HG02885 (cell line): Measurements from ENCODE around the gene GAS2.

Experiments
- ATAC-seq: cut with Tn5 transposase; IDR thresholded peaks from one replicate; pipeline ENCODE4 v1.9.1; 2021; ENCODE audit warnings: mild to moderate bottlenecking; ENCODE audit not compliant: unreplicated experiment, poor library complexity

Gene GAS2

DNA sequence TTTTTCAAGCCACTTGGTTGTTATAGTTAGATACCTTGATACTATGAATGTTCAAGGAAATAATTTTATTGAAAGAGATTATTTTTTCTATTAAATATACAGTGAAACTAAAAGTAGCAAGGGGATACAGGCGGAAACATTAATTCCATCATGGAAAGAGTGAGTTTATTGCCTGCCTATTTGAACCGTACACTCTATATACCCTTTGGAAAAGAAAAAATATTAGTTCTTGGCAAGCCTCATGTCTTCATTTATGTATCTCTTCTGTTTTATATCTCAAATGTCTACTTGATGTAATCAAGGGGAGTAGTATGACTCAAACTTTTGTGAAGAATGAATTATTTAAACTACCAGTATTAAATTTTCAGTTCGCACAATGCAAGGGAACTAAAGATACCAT is 54.0 kb downstream of the GAS2 start:
- no peak for ATAC-seq

DNA sequence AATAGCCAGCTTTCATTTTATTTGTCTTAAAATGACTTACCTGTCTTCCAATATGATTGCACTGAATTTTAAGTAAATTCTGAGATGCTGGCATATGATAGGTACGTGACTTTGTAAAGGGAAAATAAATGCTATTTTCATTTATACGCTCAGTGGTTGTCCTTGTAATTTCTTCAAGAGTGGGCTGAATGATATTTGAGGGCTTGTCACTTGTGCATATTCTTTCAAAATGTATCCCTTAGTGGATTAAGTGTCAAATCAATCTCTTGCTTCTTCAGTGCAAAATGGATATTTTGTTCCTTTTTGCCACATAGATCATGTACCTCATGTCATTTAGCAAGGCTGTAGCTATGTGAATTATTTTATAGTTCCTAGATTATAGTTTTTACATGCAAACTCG is 56.9 kb downstream of the GAS2 start:
- ATAC-seq: no peak

DNA sequence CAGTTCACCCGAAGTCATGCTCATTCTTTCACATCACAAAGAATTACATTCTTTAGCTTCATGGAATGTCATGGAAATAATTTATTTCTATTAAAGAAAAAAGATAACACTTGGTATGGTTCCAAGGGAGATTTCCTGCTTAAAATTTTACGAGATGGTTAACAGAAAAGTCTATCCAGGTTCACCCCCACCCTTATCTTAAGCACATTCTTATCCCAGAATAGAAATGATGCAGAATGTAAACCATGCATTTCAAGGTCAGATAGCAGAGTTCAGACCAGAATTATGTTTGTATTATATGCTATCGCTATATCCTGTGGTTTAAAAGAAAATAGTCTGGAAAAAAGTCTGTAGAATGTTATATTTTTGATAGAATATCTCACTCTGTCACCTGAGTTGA is 58.7 kb downstream of the GAS2 start:
- ATAC-seq: no peak

DNA sequence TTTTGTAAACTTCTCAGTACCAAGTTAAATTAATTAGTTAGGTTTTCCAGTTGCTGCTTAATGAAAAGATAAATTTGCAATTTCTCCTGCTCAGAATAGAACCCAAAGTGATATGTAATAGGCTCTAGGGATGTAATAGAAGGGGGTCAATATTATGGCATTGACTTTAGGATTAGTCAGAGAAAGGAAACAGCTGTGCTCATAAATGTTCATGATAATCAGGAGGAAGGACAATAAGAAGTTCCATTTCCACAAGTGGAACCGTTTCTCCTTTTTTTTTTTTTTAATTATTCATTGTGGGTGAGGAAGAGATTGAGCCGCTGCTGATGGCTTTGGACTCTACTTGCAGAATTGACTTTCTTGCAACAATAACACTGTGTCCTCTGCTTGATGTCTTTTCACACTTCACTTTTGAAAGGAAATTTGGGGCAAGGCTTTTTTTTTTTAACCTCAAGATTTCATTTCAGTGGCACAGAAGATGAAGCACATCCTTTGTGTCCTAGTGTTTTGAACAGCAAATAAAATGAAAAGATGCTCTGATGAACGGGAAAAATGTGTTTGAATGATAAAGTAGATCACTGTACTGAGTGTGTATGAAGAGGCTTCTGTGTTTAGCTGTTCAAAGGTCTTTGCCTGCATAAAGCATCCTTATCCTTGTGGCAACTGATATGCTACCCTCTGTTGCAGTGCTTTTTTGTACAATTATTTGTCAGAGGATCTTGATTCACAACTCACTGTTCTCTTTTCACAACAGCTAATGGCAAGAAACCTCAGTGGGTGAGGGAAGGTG is 62.4 kb downstream of the GAS2 start:
- ATAC-seq: no peak

DNA sequence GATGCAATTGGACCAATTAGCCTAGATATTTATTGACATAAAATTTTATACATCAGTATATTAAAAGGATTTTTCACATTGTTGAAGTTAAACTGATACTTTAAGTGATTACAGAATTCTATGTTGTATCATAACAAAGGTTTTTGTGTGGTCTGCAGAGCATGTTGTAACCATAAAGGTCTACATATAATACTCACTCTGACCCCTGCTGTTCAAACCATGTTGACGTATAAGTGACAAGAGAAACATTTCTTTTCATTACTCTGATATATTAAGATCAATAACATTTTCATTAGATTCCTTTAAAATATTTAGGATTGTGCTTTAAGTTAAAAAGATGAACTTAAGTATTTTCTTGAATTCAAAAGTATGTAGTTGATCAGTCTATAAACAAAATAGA is 63.9 kb downstream of the GAS2 start:
- peak; percentile 77 for ATAC-seq

DNA sequence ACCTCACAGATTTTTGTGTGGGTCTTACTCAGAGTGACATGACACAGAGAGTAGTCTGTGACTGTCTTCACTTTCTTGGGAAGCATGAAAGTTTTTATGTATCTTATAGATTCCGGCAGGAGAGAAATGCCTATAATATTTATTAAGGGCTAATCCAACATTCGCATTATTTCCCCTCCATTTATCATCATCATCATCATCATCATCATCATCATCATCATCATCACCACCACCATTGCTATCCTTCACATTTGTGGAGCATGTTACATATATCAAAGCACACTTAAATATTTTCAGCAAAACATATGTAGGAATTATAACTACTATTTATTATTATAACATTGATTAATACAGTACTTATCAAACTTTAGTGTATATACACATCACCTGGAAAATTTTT is 66.2 kb downstream of the GAS2 start:
- ATAC-seq: no peak

DNA sequence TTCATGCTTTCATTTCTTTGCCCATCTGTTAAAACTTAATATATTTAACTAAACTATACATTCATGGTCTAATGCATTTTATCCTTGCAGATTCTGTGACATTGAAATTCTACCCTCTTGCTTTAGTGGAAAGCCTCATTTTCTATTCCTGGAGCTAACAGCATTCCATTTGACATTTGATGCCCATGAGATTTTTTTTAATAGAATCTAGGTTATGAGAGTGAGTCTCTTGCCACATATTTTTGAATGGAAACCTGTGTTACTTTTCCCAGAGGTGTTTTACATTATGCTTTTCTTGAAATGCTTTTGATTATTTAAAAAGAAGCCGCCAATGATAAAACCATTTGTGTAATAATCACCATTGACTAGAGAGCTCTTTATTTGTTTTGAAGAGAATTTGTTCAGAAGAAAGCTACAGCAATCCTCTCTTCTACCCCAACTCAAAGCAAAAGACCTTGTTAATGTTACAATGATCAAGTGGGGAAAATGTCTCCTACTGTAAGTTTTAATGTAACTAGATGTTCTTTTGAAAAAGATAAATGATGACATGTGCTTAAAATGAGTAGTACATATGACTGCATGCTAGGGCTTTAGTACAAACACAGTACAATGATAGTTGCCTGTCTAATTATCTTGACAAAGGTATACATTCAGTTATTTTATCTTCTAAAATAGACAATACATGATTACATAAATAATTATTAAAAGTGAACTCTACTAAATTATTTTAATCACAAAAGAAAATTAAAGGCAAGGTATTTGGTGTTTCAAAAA is 67.3 kb downstream of the GAS2 start:
- no peak for ATAC-seq

DNA sequence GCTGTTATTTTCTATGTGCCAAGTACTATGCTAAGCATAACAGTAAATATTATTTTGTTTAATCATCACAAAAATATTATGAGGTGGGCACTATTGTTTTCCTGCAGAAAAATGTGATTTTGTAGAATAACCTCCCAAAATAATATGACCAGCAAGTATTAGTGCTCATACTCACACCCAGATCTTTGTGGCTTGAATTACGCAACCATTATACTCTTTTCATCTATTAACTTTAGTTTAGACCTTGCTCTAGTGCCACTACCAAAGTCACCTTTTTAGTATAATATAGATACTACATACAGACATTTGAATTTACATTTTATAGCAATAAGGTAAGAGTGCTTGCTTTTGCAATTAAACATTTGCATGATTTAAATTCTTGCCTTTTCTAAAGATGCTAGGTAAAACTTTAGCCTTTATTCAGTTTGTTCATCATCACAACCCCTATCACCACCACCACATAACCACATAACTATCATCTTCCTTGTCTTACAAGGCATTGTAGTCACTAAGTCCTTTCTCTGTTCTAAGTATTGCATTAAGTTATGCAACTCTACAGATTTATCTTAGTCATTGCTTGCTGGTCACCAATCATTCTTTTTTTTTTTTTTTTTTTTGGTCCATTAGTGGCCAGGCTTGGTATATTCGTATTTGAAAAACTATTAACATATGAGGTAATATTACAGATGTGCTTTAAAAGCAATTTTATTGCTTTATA is 68.4 kb downstream of the GAS2 start:
- ATAC-seq: no peak

DNA sequence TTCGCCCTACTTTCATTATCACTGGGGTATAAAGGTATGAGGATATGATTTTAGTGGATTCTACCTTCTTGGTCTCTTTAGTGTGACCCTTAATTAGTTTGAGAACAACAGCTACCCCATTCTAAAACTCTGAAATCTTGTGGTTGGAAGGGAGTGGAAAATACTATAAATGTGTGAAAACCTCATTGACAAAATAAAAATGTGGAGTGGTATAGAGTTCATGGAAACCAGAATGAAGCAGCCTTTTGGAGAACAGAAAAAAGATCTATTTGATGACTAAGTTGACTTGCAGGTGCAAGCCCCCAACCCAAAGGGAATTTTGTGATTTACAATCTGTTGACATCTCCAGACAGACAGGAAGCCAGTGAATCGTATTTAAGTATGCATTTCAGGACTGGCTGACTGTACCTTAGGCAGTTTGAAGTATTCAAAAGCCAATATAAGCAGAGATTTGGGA is 75.8 kb downstream of the GAS2 start:
- no peak for ATAC-seq

DNA sequence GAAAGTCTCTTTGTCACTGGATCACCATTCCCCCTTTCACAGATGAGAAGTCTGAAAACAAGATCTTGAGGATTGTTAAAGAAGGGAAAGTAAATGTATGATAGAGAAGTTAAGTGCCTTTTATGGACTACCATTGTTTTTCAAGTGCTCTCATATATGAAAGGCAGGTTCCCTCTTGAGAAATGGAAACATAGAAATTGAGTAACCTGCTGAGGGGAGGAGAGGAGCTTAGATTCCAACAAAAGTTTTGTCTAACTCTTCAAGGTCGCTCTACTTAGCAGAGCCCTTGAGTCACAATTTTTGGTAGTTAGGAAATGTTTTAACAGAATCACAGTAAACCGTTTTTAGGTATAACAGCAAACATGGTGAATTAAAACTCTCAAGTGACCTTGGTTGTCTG is 83.1 kb downstream of the GAS2 start:
- no peak for ATAC-seq

DNA sequence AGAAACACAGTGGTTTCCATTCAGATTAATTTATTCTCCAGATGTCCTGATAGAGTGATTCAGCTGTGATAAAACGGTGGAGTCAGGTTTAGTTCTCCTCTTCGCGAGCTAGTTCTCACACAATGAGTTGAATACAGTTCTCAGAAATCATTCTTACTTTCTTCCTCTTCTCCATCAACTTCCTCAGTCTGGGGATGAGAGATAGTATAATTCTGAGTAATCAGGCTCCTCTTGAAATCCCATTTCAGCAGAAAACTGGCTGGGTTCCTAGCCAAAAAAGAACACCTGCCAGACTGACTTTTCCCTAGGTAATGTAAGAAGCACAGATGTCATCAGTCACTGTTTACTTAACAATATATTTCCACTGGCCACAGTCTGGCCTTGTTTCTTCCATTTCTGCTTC is 86.5 kb downstream of the GAS2 start:
- ATAC-seq: peak; percentile 58

DNA sequence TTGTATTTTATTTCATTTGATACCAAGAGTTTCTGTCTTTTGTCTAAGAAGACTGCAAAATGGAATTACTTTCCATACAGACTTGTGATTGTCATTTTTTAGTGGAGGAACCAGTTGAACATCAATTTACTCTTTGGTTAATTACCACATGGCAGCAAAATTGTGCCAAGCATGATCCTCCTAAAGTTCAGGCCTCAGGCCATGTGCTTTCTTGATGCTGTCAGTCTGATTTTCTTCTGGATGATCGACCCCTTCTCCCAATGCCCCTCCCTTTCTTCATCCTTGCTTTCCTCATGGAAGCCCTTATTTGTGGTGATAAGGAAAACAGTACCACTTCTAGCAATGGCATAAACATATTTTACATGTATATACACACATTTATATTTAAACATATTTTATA is 87.0 kb downstream of the GAS2 start:
- no peak for ATAC-seq

DNA sequence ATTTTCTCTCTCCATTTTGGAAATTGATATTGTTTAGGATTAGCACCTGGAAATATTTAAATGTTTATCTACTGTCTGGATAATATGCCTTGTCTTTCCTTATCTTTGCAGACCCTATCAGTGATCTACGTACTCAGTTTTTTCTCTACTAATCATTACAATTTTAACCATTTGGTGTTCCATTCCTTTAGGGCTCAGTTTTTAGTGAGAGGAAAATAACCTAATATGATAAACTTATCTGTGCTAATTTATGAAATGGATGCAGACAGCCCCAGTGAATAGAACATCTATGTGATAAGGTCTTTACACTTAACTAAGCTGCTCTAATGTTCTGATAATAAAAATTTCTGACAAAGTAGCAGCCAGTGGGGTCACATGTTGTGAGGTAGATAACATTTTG is 94.7 kb downstream of the GAS2 start:
- no peak for ATAC-seq

DNA sequence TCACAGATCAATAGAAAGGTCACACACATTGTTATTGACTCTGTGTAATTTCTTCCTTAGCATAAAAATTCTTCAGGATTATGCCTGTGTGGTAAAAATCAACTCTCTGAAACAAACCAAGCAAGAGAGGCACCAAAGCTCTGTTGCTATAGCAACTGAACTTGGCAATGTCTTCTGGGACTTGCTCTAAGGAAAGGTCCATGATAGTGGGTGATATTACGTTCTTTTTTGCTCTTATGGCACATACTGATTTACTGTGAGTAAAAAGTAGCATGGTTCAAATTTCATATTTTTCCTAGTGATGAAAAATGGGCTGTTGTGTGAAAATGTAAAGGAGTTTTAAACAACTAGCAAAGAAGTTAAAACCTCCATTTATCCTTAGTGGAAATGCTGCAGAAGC is 96.8 kb downstream of the GAS2 start:
- ATAC-seq: no peak

DNA sequence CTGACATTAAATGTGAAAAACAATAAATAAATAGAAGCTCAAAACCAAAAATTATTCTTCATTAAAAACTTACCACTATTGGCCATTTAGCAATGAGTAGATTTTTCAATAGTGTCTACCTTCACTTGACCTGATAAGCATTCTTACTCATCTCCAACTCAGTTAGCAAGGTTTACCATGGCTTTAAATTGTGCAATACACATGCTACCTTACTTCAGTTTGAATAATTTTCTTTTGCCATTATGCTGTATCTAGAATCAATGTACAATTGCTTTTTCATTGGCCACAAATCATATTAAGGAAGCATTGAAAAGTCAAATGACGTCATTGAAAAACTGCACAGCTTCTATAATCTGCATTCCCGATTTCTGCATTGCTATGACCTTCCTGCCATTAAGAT is 98.3 kb downstream of the GAS2 start:
- ATAC-seq: no peak

DNA sequence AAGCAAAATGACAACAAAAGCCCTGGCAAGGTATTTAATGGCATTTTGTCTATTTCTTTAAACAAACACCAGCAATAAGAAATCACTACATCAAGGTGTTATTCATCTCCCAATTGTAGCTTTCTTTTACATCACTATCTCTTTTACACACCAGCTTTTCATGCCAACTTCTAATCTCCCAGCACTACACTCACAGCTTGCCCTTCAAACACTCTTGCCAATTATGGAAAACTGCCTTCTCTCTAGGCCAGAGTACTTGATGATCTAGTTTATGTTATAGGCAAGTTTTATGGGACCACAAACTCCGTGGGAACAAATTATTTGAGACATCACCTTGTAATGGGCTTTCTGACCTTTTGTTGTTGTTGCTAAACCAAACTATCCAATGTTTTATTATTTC is 101.9 kb downstream of the GAS2 start:
- no peak for ATAC-seq

DNA sequence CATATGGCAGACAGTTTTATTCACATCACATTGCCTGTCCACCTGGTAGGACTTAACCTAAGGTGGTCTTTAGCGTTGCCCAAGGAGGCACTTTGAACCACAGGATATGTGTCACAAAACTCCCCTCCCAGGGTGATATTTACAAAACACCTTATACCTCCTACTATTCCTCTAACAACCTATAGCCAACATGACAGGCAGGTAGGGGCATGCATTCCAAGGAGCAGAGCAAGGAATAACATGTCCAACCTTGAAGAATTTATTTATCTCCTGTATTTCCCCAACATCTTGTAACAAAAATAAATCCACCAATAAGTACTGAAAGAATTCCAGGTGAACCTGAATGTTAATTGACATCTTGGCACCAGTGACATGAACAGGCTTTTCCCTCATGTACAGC is 102.7 kb downstream of the GAS2 start:
- ATAC-seq: no peak

DNA sequence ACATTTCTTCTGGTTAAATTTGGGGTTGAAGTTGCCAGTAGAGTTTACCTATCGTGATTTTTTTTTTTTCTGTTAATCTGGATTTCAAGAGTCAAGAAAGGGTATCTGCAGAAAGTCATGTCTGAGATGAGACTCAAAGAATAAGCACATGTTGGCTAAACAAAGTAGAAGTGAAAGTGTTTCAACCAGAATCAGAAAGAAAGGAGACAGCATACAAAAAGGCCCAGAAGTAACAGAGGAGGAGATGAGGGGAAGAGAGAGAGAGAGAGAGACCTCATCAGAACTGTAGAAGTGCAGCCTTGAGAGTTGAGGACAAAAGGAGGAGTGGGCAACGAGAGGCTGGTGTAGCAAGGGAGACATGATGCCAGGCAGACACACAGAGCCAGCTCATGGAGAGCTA is 108.3 kb downstream of the GAS2 start:
- peak; percentile 87 for ATAC-seq

DNA sequence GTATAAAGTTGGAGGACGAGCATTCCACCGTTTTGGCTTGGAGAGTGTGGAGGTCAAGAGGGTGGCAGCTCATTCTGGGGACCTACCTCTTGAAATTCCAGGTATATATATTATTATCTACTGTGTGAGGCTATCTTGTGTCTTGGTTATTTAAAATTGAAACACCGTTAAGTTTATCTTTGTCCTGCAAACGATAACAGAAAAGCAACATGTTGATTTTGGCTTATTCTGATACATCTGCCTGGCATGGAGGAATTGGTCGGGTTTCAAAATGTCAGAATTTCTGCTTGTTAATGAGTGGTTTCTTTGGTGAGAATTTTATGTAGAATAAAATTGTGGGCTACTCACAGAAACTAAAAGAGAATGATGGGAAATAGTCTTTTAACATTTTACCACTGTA is 108.8 kb downstream of the GAS2 start:
- peak; percentile 11 for ATAC-seq

DNA sequence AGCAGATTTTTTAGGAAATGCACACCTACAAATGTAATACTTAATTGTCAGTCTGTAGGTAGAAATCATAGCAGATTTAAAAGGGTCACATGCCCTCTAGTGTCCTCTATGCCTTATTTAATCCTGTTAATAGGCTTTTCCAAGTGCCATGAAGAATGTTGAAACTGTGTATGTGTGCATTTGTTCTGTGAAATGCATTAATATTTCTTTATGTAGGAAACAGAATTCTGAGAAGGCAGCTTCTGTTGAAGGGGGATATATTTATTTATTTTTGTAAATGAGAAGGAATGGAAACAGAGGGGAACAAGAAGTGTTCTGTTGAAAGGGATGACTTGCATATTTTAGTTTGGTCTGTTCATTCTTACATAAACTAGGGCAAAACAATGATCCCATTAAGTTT is 112.2 kb downstream of the GAS2 start:
- no peak for ATAC-seq

DNA sequence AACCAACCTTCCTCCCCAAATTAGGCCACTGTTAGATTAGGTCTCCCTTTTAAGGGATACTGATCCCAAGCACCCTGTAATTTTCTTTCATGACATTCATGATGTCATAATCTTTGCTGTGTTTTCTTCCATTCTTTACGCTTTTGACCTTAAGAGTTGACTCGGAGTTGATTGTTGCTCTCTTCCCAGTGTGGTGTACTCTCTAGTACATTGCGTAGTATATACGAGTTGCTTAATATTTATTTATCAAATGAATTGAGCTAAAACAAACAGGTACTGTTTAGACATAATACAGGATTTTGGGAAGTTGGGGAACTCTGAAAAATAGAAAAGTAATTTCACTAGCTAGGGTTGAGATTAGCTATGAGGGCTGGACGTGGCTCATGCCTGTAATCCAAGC is 113.4 kb downstream of the GAS2 start:
- ATAC-seq: no peak
